Stomach (tissue), 4 donors: Measurements from ENCODE around the gene GPBP1.

Experiments used
- CTCF ChIP-seq, 7 experiments: fragments of 450-650 bp in 4 of 7; fragments of 200-600 bp in 3 of 7; sonication (generic) in 3 of 7; IDR thresholded peaks; one replicate each; pipeline ENCODE4 v1.5.1; 2016 to 2019; ENCODE audit warnings: antibody characterized with exemption in 7 of 7, control low read depth in 2 of 7, mild to moderate bottlenecking in 1 of 7
- POLR2A ChIP-seq, 4 donors: fragments of 450-650 bp; IDR thresholded peaks; one replicate each; pipeline ENCODE4 v1.6.1; 2016; ENCODE audit warnings: antibody characterized with exemption in 4 of 4, control low read depth in 2 of 4, mild to moderate bottlenecking in 1 of 4, moderate library complexity in 1 of 4
- POLR2AphosphoS5 ChIP-seq, 3 donors: sonication (generic); formaldehyde crosslinking; IDR thresholded peaks; one replicate each; pipeline ENCODE4 v1.6.1; 2016; ENCODE audit warnings: antibody characterized with exemption in 3 of 3

- TF ChIP-seq CTCF (IDR thresholded peaks at IDR 0.05) (no peak), POLR2A (IDR thresholded peaks at IDR 0.05) (no peak), POLR2AphosphoS5 (IDR thresholded peaks at IDR 0.05) (no peak)
Observed at GRCh38 chr5:57307516-57307915, 133.7 kb downstream of the GPBP1 start.
